Measurements from ENCODE around the gene NFIC.

DNA sequence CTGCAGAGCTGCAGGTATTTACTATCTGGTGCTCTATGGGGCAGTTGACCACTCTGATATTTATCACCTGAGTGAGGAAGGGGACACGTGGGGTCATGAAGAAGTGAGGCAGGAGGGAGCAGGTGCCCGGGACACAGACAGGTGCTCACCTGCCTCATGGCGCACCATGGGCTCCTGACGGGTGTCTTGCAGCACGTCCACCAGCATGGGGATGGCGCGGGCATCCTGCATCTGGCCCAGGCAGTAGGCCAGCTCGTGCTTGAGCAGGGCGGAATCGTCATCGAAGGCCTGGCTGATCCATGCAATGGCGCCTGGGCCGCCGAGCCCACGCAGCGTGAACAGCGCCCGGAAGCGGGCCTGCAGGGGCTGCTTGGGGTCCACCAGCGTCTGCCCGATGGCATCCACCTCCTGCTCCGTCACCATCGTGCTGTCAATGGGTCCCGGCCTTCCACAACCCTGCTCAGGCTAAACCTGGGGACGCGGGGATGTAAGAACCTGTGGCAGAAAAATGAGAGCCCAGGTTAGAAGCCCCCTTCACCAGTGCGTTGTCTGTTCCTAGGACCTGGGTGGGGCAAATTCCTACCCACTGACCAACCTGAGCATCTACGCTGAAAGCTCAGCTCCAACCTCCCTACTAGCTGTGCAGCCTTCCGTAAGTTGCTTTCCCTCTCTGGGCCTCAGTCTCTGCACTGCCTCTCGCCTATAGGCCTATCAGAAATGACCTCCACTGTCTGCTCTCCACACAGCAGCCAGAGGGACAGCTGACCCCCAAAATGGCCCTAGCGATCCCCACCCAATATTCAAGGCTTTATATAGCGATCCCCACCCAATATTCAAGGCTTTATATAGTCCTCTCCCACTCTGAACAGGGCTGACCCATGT, 130.2 kb downstream of the NFIC start:
- TF ChIP-seq POLR2AphosphoS5 (IDR thresholded peaks at IDR 0.05; ENCODE audit: low read depth, low read length) = no peak
- TF ChIP-seq POLR2A (IDR thresholded peaks at IDR 0.05; ENCODE audit: low read depth, low read length) = no peak
- TF ChIP-seq POU2F2 (IDR thresholded peaks at IDR 0.05; ENCODE audit: low read depth, low read length) = no peak
- no peak for TF ChIP-seq TAF1 (IDR thresholded peaks at IDR 0.05; ENCODE audit: low read depth, low read length)
- no peak for TF ChIP-seq SPI1 (IDR thresholded peaks at IDR 0.05; ENCODE audit: low read depth, low read length)
- TF ChIP-seq PAX5 (IDR thresholded peaks at IDR 0.05; ENCODE audit: insufficient read depth, low read length, severe bottlenecking) = no peak

All from GM12891 (cell line).